Measurements from ENCODE around the gene OGT. TPM values are rescaled to one million over a fixed set of nuclear protein-coding genes. Genes with fewer than 3 reads are reported as not detected.

OGT gene
- total RNA-seq, 1 donor from 2014 or later: 146 TPM

GRCh38 chrX:71533851-71534561 lies 1.1 kb downstream of the OGT start:
- peaks cover 18% of the 10 kb centered on the region for H3K9me3 Mint-ChIP-seq (ENCODE audit: low read depth)
- no peaks in the 10 kb centered on the region for H3K27me3 Mint-ChIP-seq
- no peak for DNase-seq (ENCODE audit: low spot score, unreplicated experiment)
- peaks cover 14% of the 10 kb centered on the region for H3K4me1 Mint-ChIP-seq (ENCODE audit: low read depth)
- H3K27ac Mint-ChIP-seq: peak overlapping the region; percentile 98
- peaks cover 3% of the 10 kb centered on the region for H3K36me3 Mint-ChIP-seq (ENCODE audit: insufficient read depth)
- peak overlapping the region; percentile 96 for H3K4me3 Mint-ChIP-seq (ENCODE audit: low read depth)
- TF ChIP-seq CTCF (IDR thresholded peaks at IDR 0.05; ENCODE audit: unreplicated experiment): no peak

GRCh38 chrX:71534773-71535544 lies 2.1 kb downstream of the OGT start:
- peaks cover 14% of the 10 kb centered on the region for H3K4me1 Mint-ChIP-seq (ENCODE audit: low read depth)
- H3K36me3 Mint-ChIP-seq (ENCODE audit: insufficient read depth): peaks cover 3% of the 10 kb centered on the region
- no peak for DNase-seq (ENCODE audit: low spot score, unreplicated experiment)
- peaks cover 10% of the 10 kb centered on the region for H3K9me3 Mint-ChIP-seq (ENCODE audit: low read depth)
- peak overlapping the region; percentile 96 for H3K4me3 Mint-ChIP-seq (ENCODE audit: low read depth)
- H3K27me3 Mint-ChIP-seq: no peaks in the 10 kb centered on the region
- TF ChIP-seq CTCF (IDR thresholded peaks at IDR 0.05; ENCODE audit: unreplicated experiment): no peak
- peak overlapping the region; percentile 98 for H3K27ac Mint-ChIP-seq

GRCh38 chrX:71536285-71536684 lies 3.4 kb downstream of the OGT start:
- Mint-ChIP-seq H3K4me1 (ENCODE audit: low read depth) (peaks cover 17% of the 10 kb centered on the region), H3K27me3 (no peaks in the 10 kb centered on the region), H3K36me3 (ENCODE audit: insufficient read depth) (peaks cover 5% of the 10 kb centered on the region), H3K27ac (no peak overlapping the region), H3K9me3 (ENCODE audit: low read depth) (peaks cover 9% of the 10 kb centered on the region), H3K4me3 (ENCODE audit: low read depth) (peak overlapping the region; percentile 36)
- no peak for TF ChIP-seq CTCF (IDR thresholded peaks at IDR 0.05; ENCODE audit: unreplicated experiment)
- DNase-seq (ENCODE audit: low spot score, unreplicated experiment): no peak

GRCh38 chrX:71537743-71538142 lies 4.8 kb downstream of the OGT start:
- Mint-ChIP-seq H3K27me3 (no peaks in the 10 kb centered on the region), H3K36me3 (ENCODE audit: insufficient read depth) (peaks cover 5% of the 10 kb centered on the region), H3K4me3 (ENCODE audit: low read depth) (no peak overlapping the region), H3K27ac (no peak overlapping the region), H3K9me3 (ENCODE audit: low read depth) (peaks cover 12% of the 10 kb centered on the region), H3K4me1 (ENCODE audit: low read depth) (peaks cover 12% of the 10 kb centered on the region)
- TF ChIP-seq CTCF (IDR thresholded peaks at IDR 0.05; ENCODE audit: unreplicated experiment): no peak
- no peak for DNase-seq (ENCODE audit: low spot score, unreplicated experiment)

- TF ChIP-seq CTCF (IDR thresholded peaks at IDR 0.05; ENCODE audit: unreplicated experiment): no peak
- H3K27me3 Mint-ChIP-seq: no peaks in the 10 kb centered on the region
- H3K4me3 Mint-ChIP-seq (ENCODE audit: low read depth): no peak overlapping the region
- H3K9me3 Mint-ChIP-seq (ENCODE audit: low read depth): peaks cover 8% of the 10 kb centered on the region
- H3K36me3 Mint-ChIP-seq (ENCODE audit: insufficient read depth): peaks cover 6% of the 10 kb centered on the region
- no peak overlapping the region for H3K27ac Mint-ChIP-seq
- DNase-seq (ENCODE audit: low spot score, unreplicated experiment): no peak
- H3K4me1 Mint-ChIP-seq (ENCODE audit: low read depth): peaks cover 11% of the 10 kb centered on the region
These were observed 7.9 kb downstream of the OGT start for GRCh38 chrX:71540801-71541200.
